ENCODE measurements around the gene RTL10.
A peak's percentile ranks its signal among the peaks of the same experiment; 100 is the strongest.

The RTL10 gene

GRCh38 chr22:19862619-19863246 lies 8.1 kb upstream of the RTL10 start:
- Histone ChIP-seq H3K27me3 (ENCODE audit: control insufficient read depth in 2 of 2, insufficient read depth in 2 of 2, low read length in 2 of 2) (no peaks in the 10 kb centered on the region), H3K4me3 (ENCODE audit: low read length in 2 of 2) (no peak overlapping the region), H3K27ac (ENCODE audit: low read depth in 2 of 2, low read length in 2 of 2) (no peak overlapping the region), H3K4me1 (ENCODE audit: control insufficient read depth in 2 of 2, insufficient read depth in 2 of 2, low read length in 2 of 2) (no peaks in the 10 kb centered on the region), H3K36me3 (ENCODE audit: control insufficient read depth in 2 of 2, insufficient read depth in 2 of 2, low read length in 2 of 2) (no peaks in the 10 kb centered on the region), H3K9ac (ENCODE audit: low read depth in 1 of 2, low read length in 2 of 2) (no peak overlapping the region), H3K9me3 (ENCODE audit: control insufficient read depth in 2 of 2, low read length in 2 of 2) (no peaks in the 10 kb centered on the region)

- H3K27me3 ChIP-seq (ENCODE audit: control insufficient read depth in 2 of 2, insufficient read depth in 2 of 2, low read length in 2 of 2), result no peaks in the 10 kb centered on the region
- no peaks in the 10 kb centered on the region for H3K9me3 ChIP-seq (ENCODE audit: control insufficient read depth in 2 of 2, low read length in 2 of 2)
- H3K4me1 ChIP-seq (ENCODE audit: control insufficient read depth in 2 of 2, insufficient read depth in 2 of 2, low read length in 2 of 2), result peaks cover 9 to 10% of the 10 kb centered on the region in 2 donors
- H3K9ac ChIP-seq (ENCODE audit: low read depth in 1 of 2, low read length in 2 of 2), result no peak overlapping the region
- no peaks in the 10 kb centered on the region for H3K36me3 ChIP-seq (ENCODE audit: control insufficient read depth in 2 of 2, insufficient read depth in 2 of 2, low read length in 2 of 2)
- H3K27ac ChIP-seq (ENCODE audit: low read depth in 2 of 2, low read length in 2 of 2), result no peak overlapping the region
- no peak overlapping the region for H3K4me3 ChIP-seq (ENCODE audit: low read length in 2 of 2)
Observed at GRCh38 chr22:19859861-19860510, 5.3 kb upstream of the RTL10 start.

- Histone ChIP-seq H3K9me3 (ENCODE audit: control insufficient read depth in 2 of 2, low read length in 2 of 2) (no peaks in the 10 kb centered on the region), H3K9ac (ENCODE audit: low read depth in 1 of 2, low read length in 2 of 2) (no peak overlapping the region), H3K4me3 (ENCODE audit: low read length in 2 of 2) (no peak overlapping the region), H3K27me3 (ENCODE audit: control insufficient read depth in 2 of 2, insufficient read depth in 2 of 2, low read length in 2 of 2) (no peaks in the 10 kb centered on the region), H3K27ac (ENCODE audit: low read depth in 2 of 2, low read length in 2 of 2) (no peak overlapping the region), H3K4me1 (ENCODE audit: control insufficient read depth in 2 of 2, insufficient read depth in 2 of 2, low read length in 2 of 2) (peaks cover 20 to 25% of the 10 kb centered on the region in 2 donors), H3K36me3 (ENCODE audit: control insufficient read depth in 2 of 2, insufficient read depth in 2 of 2, low read length in 2 of 2) (peaks cover 0 to under 1% of the 10 kb centered on the region in 2 donors)
Observed at GRCh38 chr22:19857382-19857781, 2.7 kb upstream of the RTL10 start.

- H3K27me3 ChIP-seq (ENCODE audit: control insufficient read depth in 2 of 2, insufficient read depth in 2 of 2, low read length in 2 of 2), result no peaks in the 10 kb centered on the region
- peak overlapping the region; percentile 79 to 84 for H3K9ac ChIP-seq (ENCODE audit: low read depth in 1 of 2, low read length in 2 of 2)
- H3K4me3 ChIP-seq (ENCODE audit: low read length in 2 of 2), result peak overlapping the region; percentile 86 to 87
- H3K9me3 ChIP-seq (ENCODE audit: control insufficient read depth in 2 of 2, low read length in 2 of 2), result no peaks in the 10 kb centered on the region
- peaks cover 7 to 16% of the 10 kb centered on the region in 2 donors for H3K36me3 ChIP-seq (ENCODE audit: control insufficient read depth in 2 of 2, insufficient read depth in 2 of 2, low read length in 2 of 2)
- peaks cover 20 to 25% of the 10 kb centered on the region in 2 donors for H3K4me1 ChIP-seq (ENCODE audit: control insufficient read depth in 2 of 2, insufficient read depth in 2 of 2, low read length in 2 of 2)
- peak overlapping the region; percentile 86 to 91 for H3K27ac ChIP-seq (ENCODE audit: low read depth in 2 of 2, low read length in 2 of 2)
Observed at GRCh38 chr22:19855504-19856409, 1.1 kb upstream of the RTL10 start.

- Histone ChIP-seq H3K4me3 (ENCODE audit: low read length in 2 of 2) (peak overlapping the region; percentile 86 to 87), H3K36me3 (ENCODE audit: control insufficient read depth in 2 of 2, insufficient read depth in 2 of 2, low read length in 2 of 2) (peaks cover 13 to 26% of the 10 kb centered on the region in 2 donors), H3K9me3 (ENCODE audit: control insufficient read depth in 2 of 2, low read length in 2 of 2) (no peaks in the 10 kb centered on the region), H3K9ac (ENCODE audit: low read depth in 1 of 2, low read length in 2 of 2) (peak overlapping the region; percentile 84 to 88), H3K4me1 (ENCODE audit: control insufficient read depth in 2 of 2, insufficient read depth in 2 of 2, low read length in 2 of 2) (peaks cover 20 to 25% of the 10 kb centered on the region in 2 donors), H3K27ac (ENCODE audit: low read depth in 2 of 2, low read length in 2 of 2) (peak overlapping the region; percentile 64 to 91), H3K27me3 (ENCODE audit: control insufficient read depth in 2 of 2, insufficient read depth in 2 of 2, low read length in 2 of 2) (no peaks in the 10 kb centered on the region)
Observed at GRCh38 chr22:19853879-19854777, 546 bp downstream of the RTL10 start.

GRCh38 chr22:19853058-19853878 lies 1.4 kb downstream of the RTL10 start:
- H3K4me3 ChIP-seq (ENCODE audit: low read length in 2 of 2), result peak overlapping the region; percentile 86 to 87
- H3K9me3 ChIP-seq (ENCODE audit: control insufficient read depth in 2 of 2, low read length in 2 of 2), result no peaks in the 10 kb centered on the region
- H3K27ac ChIP-seq (ENCODE audit: low read depth in 2 of 2, low read length in 2 of 2), result peak overlapping the region in 1 of 2 donors; percentile 91
- H3K9ac ChIP-seq (ENCODE audit: low read depth in 1 of 2, low read length in 2 of 2), result peak overlapping the region; percentile 84 to 88
- peaks cover 13 to 26% of the 10 kb centered on the region in 2 donors for H3K36me3 ChIP-seq (ENCODE audit: control insufficient read depth in 2 of 2, insufficient read depth in 2 of 2, low read length in 2 of 2)
- peaks cover 24 to 31% of the 10 kb centered on the region in 2 donors for H3K4me1 ChIP-seq (ENCODE audit: control insufficient read depth in 2 of 2, insufficient read depth in 2 of 2, low read length in 2 of 2)
- no peaks in the 10 kb centered on the region for H3K27me3 ChIP-seq (ENCODE audit: control insufficient read depth in 2 of 2, insufficient read depth in 2 of 2, low read length in 2 of 2)

GRCh38 chr22:19852177-19852781 lies 2.4 kb downstream of the RTL10 start:
- no peak overlapping the region for H3K4me3 ChIP-seq (ENCODE audit: low read length in 2 of 2)
- no peak overlapping the region for H3K9ac ChIP-seq (ENCODE audit: low read depth in 1 of 2, low read length in 2 of 2)
- no peaks in the 10 kb centered on the region for H3K9me3 ChIP-seq (ENCODE audit: control insufficient read depth in 2 of 2, low read length in 2 of 2)
- peaks cover 24 to 31% of the 10 kb centered on the region in 2 donors for H3K4me1 ChIP-seq (ENCODE audit: control insufficient read depth in 2 of 2, insufficient read depth in 2 of 2, low read length in 2 of 2)
- H3K27ac ChIP-seq (ENCODE audit: low read depth in 2 of 2, low read length in 2 of 2), result no peak overlapping the region
- H3K36me3 ChIP-seq (ENCODE audit: control insufficient read depth in 2 of 2, insufficient read depth in 2 of 2, low read length in 2 of 2), result peaks cover 13 to 26% of the 10 kb centered on the region in 2 donors
- H3K27me3 ChIP-seq (ENCODE audit: control insufficient read depth in 2 of 2, insufficient read depth in 2 of 2, low read length in 2 of 2), result no peaks in the 10 kb centered on the region

- Histone ChIP-seq H3K36me3 (ENCODE audit: control insufficient read depth in 2 of 2, insufficient read depth in 2 of 2, low read length in 2 of 2) (peaks cover 13 to 30% of the 10 kb centered on the region in 2 donors), H3K9me3 (ENCODE audit: control insufficient read depth in 2 of 2, low read length in 2 of 2) (no peaks in the 10 kb centered on the region), H3K27ac (ENCODE audit: low read depth in 2 of 2, low read length in 2 of 2) (no peak overlapping the region), H3K27me3 (ENCODE audit: control insufficient read depth in 2 of 2, insufficient read depth in 2 of 2, low read length in 2 of 2) (no peaks in the 10 kb centered on the region), H3K9ac (ENCODE audit: low read depth in 1 of 2, low read length in 2 of 2) (no peak overlapping the region), H3K4me1 (ENCODE audit: control insufficient read depth in 2 of 2, insufficient read depth in 2 of 2, low read length in 2 of 2) (peaks cover 24 to 31% of the 10 kb centered on the region in 2 donors), H3K4me3 (ENCODE audit: low read length in 2 of 2) (no peak overlapping the region)
Observed at GRCh38 chr22:19851291-19852176, 3.1 kb downstream of the RTL10 start.

Measured in mucosa of rectum (tissue), 2 donors.